Fibroblast of lung (primary cell): ENCODE measurements around the gene SNRPE.
"Not testable (repeated sequence)": the region's sequence is repeated elsewhere in the genome, so short reads cannot be mapped to it uniquely, and the experiment has no call there.

Experiments
- EZH2 ChIP-seq: IDR thresholded peaks from 2 replicates; pipeline ENCODE4 v1.5.1; 2012; ENCODE audit warnings: low read length, control low read depth, mild to moderate bottlenecking; ENCODE audit errors: missing control alignments
- TF ChIP-seq, protein P1 (sequence below), 2 donors: IDR thresholded peaks in 1 of 2; conservative IDR thresholded peaks in 1 of 2; 1 replicate in 1 of 2; 2 replicates in 1 of 2; pipeline ENCODE4 v1.5.1; 2011 to 2012; ENCODE audit warnings: low read length in 2 of 2, control low read depth in 1 of 2, inconsistent platforms in 1 of 2, low read depth in 1 of 2, mild to moderate bottlenecking in 1 of 2

DNA sequence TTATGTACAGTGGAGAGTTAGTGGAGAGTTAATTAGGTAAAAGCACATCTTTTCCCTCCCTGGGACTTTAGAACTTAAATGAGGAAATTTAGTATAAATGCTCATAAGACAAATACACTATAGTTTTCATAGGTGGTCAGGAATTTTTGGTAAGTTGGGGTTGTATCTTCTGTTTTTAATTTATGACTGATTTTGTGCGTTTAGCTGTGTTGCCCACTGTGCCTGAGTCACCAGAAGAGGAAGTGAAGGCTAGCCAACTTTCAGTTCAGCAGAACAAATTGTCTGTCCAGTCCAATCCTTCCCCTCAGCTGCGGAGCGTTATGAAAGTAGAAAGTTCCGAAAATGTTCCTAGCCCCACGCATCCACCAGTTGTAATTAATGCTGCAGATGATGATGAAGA lies 32.2 kb upstream of the SNRPE start:
- TF ChIP-seq, protein P1, sequence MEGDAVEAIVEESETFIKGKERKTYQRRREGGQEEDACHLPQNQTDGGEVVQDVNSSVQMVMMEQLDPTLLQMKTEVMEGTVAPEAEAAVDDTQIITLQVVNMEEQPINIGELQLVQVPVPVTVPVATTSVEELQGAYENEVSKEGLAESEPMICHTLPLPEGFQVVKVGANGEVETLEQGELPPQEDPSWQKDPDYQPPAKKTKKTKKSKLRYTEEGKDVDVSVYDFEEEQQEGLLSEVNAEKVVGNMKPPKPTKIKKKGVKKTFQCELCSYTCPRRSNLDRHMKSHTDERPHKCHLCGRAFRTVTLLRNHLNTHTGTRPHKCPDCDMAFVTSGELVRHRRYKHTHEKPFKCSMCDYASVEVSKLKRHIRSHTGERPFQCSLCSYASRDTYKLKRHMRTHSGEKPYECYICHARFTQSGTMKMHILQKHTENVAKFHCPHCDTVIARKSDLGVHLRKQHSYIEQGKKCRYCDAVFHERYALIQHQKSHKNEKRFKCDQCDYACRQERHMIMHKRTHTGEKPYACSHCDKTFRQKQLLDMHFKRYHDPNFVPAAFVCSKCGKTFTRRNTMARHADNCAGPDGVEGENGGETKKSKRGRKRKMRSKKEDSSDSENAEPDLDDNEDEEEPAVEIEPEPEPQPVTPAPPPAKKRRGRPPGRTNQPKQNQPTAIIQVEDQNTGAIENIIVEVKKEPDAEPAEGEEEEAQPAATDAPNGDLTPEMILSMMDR (conservative IDR thresholded peaks at IDR 0.05 in 1 of 2, IDR thresholded peaks at IDR 0.05 in 1 of 2; ENCODE audit: low read depth in 1 of 2, low read length in 2 of 2): not testable (repeated sequence)
- not testable (repeated sequence) for TF ChIP-seq EZH2
